ENCODE data around the gene CETN3. TPM values are rescaled to one million over a fixed set of nuclear protein-coding genes. Genes with fewer than 3 reads are reported as not detected.

The CETN3 gene
- total and polyA plus RNA-seq, 9 of the 15 experiments (the other 6 are each of a cell fraction or from before 2014, with no cell fraction given) = 43.3 to 113 (median 82.4) TPM

GRCh38 chr5:90386099-90386710, 23.4 kb downstream of the CETN3 start (continued):
- TF ChIP-seq, protein P1, sequence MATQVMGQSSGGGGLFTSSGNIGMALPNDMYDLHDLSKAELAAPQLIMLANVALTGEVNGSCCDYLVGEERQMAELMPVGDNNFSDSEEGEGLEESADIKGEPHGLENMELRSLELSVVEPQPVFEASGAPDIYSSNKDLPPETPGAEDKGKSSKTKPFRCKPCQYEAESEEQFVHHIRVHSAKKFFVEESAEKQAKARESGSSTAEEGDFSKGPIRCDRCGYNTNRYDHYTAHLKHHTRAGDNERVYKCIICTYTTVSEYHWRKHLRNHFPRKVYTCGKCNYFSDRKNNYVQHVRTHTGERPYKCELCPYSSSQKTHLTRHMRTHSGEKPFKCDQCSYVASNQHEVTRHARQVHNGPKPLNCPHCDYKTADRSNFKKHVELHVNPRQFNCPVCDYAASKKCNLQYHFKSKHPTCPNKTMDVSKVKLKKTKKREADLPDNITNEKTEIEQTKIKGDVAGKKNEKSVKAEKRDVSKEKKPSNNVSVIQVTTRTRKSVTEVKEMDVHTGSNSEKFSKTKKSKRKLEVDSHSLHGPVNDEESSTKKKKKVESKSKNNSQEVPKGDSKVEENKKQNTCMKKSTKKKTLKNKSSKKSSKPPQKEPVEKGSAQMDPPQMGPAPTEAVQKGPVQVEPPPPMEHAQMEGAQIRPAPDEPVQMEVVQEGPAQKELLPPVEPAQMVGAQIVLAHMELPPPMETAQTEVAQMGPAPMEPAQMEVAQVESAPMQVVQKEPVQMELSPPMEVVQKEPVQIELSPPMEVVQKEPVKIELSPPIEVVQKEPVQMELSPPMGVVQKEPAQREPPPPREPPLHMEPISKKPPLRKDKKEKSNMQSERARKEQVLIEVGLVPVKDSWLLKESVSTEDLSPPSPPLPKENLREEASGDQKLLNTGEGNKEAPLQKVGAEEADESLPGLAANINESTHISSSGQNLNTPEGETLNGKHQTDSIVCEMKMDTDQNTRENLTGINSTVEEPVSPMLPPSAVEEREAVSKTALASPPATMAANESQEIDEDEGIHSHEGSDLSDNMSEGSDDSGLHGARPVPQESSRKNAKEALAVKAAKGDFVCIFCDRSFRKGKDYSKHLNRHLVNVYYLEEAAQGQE (IDR thresholded peaks at IDR 0.05; ENCODE audit: borderline replicate concordance) = peak; percentile 10; the same call in 1 of the 2 replicates
- TF ChIP-seq, protein P1 (CRISPR knock-in tag; IDR thresholded peaks at IDR 0.05; ENCODE audit: low read depth) = no peak
- no peak for TF ChIP-seq GTF2E2 (tag; IDR thresholded peaks at IDR 0.05)

Data from K562 (cell line).